ENCODE results near the gene CHCHD6. TPM values are rescaled to one million over a fixed set of nuclear protein-coding genes. Genes with fewer than 3 reads are reported as not detected.

CHCHD6 gene
- total and polyA plus RNA-seq, 2 donors (not counting 3 experiments of a cell fraction or from before 2014, with no cell fraction given): 8.4 to 10.1 TPM

GRCh38 chr3:126978291-126978690 is 274.3 kb downstream of the CHCHD6 start:
- DNase-seq (ENCODE audit: low read depth, low spot score): no peak
- no peaks in the 10 kb centered on the region for H3K79me2 ChIP-seq (ENCODE audit: control insufficient read depth, insufficient read depth, low read length)
- no peaks in the 10 kb centered on the region for H3K9me1 ChIP-seq (replicated peaks; ENCODE audit: control insufficient read depth, extremely low read depth, insufficient read depth, low read length)
- H3K4me2 ChIP-seq (ENCODE audit: insufficient read depth, low read length): no peak overlapping the region
- dilution Hi-C loops (cut with MboI; ENCODE audit: extremely low pct_ligation_motif_present, low sequenced_read_pairs): no loop called here
- H3K27ac ChIP-seq (ENCODE audit: insufficient read depth, low read depth, low read length): no peak overlapping the region
- CTCF ChIA-PET: interaction anchor here (1.4 kb wide), 1 partner anchor 9 kb away, joined by 6 read pairs; no protein-coding TSS in a partner anchor
- H3K36me3 ChIP-seq (ENCODE audit: control insufficient read depth in 2 of 2, extremely low read depth in 1 of 2, insufficient read depth in 2 of 2, low read length in 2 of 2): no peaks in the 10 kb centered on the region
- intact Hi-C loops (cut with micrococcal nuclease): no loop called here
- POLR2A ChIA-PET: no interaction called here
- no peak overlapping the region for H3K9ac ChIP-seq (replicated peaks; ENCODE audit: extremely low read depth, insufficient read depth, low read length)
- TF ChIP-seq POLR2AphosphoS5 (IDR thresholded peaks at IDR 0.05; ENCODE audit: insufficient read depth, low read depth, low read length) (no peak), EZH2 (IDR thresholded peaks at IDR 0.05; ENCODE audit: borderline replicate concordance, low read depth, low read length, severe bottlenecking) (no peak), CTCF (IDR thresholded peaks at IDR 0.05; ENCODE audit: extremely low read depth in 1 of 2, insufficient read depth in 1 of 2, low read depth in 1 of 2, low read length in 2 of 2) (no peak), POLR2A (IDR thresholded peaks at IDR 0.05; ENCODE audit: low read depth, low read length) (no peak), MAX (IDR thresholded peaks at IDR 0.05; ENCODE audit: insufficient read depth, insufficient read length) (no peak), GATA2 (IDR thresholded peaks at IDR 0.05; ENCODE audit: insufficient read depth, insufficient read length, low read depth, low read length) (no peak), JUN (IDR thresholded peaks at IDR 0.05; ENCODE audit: borderline replicate concordance, insufficient read depth, insufficient read length, low read depth) (no peak), FOS (IDR thresholded peaks at IDR 0.05; ENCODE audit: borderline replicate concordance, insufficient read depth, low read length) (no peak), MYC (IDR thresholded peaks at IDR 0.05; ENCODE audit: low read depth, low read length) (no peak)
- H3K4me3 ChIP-seq (replicated peaks in 1 of 3; ENCODE audit: insufficient read depth in 1 of 3, low read depth in 1 of 3, low read length in 3 of 3): no peak overlapping the region
- no peaks in the 10 kb centered on the region for H3K9me3 ChIP-seq (replicated peaks; ENCODE audit: control insufficient read depth, insufficient read depth, low read length)
- H2AFZ ChIP-seq (ENCODE audit: low read depth, low read length): no peak overlapping the region
- no TSS peak for BruUV-seq (replicated peaks)
- peaks cover 5% of the 10 kb centered on the region for H3K4me1 ChIP-seq (ENCODE audit: control insufficient read depth, extremely low read depth, insufficient read depth, low read length)
- FAIRE-seq: no peak
- peaks cover 6 to 31% of the 10 kb centered on the region in 2 experiments for H3K27me3 ChIP-seq (ENCODE audit: control insufficient read depth in 2 of 2, insufficient read depth in 2 of 2, low read length in 2 of 2)
- H4K20me1 ChIP-seq (replicated peaks; ENCODE audit: control insufficient read depth, extremely low read depth, insufficient read depth, low read length): no peaks in the 10 kb centered on the region

Data from endothelial cell of umbilical vein (primary cell).